Fibroblast of skin of back (primary cell): Measurements from ENCODE around the gene CFAP90.

Source experiments
- DNase-seq: peaks from one replicate; pipeline ENCODE4 v3.0.0-alpha.2; 2013

Gene CFAP90

DNA sequence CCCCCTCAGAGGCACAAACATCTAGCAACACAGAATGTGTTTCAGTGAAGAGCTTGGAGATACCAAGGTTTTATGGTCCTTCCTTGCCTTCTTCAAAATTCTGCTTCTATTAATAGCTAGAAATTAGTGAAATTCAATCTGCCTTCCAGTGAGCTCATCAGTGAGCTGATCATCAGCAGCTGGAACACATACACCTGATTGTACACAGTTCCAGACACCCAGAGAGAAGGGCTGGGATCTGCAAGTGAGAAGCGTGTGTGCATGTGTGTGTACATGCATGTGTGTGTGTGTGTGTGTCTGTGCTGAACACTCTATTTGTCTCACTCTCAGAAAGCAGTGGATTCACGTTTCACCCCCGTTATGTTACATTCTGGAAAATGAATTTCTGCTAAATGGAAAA lies 28.5 kb downstream of the CFAP90 start:
- DNase-seq = no peak

DNA sequence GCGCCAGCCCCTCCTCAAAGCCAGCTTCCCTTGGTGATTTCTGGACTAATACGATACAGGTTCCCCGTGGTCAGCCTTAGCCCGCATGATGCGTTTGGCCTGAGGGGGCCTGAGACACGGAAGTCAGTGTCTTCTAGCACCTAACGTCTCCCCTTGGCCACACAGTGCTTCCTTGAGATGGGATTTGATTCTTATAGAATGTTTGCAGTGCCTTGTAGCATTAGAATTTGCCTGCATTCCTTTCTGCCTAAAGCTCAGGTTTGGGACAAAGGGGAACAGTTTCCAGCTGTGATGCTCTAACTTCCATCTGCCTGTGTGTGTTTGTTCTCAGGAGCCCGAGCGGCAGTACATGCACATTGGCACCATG lies 34.4 kb downstream of the CFAP90 start:
- no peak for DNase-seq

DNA sequence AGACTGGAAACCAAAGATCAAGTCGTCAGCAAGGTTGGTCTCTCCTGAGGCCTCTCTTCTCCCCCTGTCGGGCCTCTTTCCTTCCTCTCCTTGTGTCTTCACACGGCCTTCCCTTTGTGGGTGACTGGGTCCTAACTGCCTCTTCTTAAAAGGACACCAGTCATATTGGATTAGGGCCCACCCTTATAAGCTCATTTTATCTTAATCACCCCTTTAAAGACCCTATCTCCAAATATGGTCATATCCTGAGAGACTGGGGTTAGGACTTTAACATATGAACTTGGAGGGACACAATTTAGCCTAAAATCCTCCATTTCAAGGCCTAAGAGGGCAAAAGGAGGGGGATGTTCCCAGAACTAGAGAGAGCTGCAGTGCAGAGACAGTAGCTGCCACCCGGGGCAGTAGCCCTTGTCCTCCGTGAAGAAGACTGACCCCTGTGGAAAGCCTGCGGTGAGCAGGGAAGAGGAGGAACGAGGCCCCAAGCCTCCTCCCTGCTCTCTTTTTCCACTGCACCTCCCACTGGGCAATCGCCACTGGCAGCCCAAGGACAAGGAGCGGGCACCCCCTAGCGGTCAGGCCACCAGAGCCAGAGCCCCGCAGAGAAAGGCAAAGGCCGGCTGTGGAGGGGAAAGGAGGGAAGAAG lies 34.9 kb downstream of the CFAP90 start:
- peak; percentile 59 for DNase-seq

DNA sequence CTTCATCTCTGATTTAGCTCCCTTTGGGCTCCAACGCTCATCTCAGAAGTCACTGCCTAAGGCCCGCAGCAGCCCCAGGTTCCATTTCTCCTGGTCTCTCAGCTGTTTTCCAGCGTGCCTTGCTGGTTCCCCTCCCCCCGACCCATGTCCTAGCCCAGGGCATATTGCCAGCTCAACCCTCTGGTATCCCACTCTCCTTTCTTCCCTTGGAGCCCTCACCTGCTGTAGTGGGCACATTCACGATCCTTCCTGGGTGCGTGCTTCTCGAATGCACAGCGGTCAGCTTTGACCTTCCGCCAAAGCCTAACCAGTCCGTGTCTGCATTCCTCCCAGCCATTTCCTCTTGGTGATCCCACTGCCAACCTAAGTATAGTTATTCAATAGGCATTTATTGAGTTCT lies 36.1 kb downstream of the CFAP90 start:
- no peak for DNase-seq

DNA sequence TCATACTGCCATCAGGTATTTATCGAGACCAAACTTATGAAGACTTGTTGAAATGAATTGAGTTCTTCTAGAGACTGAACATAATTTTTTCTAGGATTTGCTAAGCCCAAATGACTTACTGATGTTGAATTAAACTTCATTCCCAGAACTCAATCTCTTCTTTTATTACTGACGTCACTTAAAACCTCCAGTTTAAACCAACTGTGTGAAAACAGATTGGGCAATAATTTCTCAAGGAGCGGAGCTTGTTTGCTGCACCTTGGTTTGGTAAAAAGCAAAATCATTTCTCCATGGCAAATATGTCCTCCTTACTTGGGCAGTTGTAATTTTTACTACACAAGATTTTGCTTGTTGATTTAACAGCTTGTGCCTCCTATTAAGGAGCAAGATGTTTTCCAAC lies 37.4 kb downstream of the CFAP90 start:
- DNase-seq = no peak

DNA sequence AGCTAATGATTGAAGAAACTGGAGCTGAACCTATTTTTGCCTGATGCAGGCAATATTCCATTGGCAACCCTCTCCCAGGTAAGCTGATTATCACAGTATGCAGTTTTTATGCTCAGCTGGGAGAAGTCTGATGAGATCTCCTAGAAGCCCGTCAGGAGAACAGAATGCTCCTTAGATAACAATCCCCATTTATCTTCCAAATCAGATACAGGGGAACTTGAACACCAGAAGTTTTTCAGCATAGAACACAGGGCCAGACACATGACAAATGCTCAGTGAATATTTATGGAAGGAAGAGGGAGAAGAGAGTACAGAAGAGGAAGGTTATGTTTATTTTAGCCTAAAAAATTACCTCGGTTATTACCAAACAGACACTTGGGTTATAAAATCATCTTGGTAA lies 37.9 kb downstream of the CFAP90 start:
- DNase-seq = no peak

DNA sequence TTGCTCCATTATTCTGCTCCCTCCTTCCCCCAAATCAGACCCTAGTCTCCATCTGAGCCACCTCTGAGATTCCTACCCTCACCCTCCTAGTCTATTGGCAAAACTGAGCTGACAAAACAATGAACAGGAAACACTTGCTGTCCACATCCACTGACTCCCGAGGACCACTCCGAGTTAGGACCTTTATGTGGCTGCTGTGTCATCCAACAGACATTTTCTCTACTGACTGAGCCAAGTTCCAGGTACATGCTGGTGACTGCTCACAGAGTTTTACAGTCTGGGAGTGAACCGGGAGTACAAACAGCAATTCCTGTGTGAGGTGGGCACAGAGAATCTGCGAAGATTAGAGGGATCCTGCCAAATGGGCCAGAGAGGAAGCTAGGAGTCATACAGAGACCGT lies 39.2 kb downstream of the CFAP90 start:
- no peak for DNase-seq

DNA sequence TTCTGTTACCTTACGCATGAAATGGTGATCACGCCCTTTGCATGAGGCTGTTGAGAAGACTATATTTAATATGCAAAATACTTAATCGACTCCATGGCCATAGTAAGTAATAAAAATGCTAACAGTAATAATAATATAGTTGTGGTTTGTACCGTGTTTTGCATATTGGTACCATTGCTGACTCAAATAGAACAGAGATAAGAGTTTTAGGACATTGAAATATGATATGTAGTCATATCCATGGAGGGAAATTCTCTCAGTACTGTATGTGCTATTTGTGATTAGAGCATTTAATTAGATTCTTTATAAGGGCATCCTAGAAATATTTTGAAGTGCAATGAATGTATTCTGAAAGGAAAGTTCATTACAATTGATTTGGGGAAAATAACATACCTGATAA lies 41.9 kb downstream of the CFAP90 start:
- no peak for DNase-seq

DNA sequence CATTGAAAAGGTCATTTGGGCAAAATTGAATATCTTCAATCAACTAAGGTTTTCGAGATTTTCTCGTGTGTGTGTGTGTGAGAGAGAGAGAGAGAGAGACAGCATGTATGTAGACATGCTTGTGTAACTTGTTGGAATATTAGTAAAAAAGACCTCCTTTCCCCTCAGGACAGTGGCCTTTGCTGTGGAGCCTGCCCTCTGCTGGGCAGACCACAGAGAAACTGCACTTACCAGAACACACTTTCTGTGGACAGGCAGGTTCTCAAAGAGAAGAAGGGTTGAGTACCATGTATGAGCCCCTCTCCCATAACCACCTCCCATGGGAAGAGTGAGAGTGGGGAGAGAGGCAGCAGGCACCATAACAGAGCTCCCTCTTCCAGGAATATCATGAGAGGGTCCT lies 45.6 kb downstream of the CFAP90 start:
- no peak for DNase-seq

DNA sequence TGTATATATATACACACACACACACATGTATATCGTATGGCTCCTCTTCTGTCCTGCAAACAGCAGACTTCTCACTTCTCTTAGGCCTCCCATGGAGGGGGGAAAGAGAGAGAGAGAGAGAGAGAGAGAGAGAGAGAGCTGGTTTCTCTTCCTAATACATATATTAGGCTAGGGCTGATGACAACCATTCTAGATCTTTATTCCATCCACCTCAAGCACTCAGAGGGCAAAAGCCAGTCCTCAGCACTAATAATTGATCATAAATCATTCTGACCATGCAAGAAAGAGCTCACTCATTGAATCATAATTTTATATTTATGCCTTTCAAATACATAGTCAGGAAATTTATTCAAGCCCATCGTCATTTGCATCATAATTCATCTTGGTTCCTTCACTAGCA lies 47.0 kb downstream of the CFAP90 start:
- DNase-seq = no peak

DNA sequence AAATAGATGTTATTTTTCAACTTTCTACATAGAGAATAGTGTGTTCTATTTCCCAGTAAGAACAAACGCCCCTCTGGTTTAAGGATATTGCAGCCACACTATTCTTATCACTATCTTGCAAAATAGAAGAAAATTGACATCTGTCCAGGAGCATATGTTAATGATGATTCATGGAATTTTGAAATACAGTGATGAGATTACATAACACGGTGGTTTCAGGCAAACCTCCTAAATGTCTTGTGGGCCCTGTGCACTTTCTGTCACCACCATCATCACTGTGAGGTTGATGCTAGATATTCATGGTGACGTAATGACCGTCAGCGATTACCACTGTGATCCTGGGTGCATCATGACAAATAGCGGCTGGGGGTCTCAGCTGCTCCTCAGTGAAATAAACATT lies 48.1 kb downstream of the CFAP90 start:
- no peak for DNase-seq

DNA sequence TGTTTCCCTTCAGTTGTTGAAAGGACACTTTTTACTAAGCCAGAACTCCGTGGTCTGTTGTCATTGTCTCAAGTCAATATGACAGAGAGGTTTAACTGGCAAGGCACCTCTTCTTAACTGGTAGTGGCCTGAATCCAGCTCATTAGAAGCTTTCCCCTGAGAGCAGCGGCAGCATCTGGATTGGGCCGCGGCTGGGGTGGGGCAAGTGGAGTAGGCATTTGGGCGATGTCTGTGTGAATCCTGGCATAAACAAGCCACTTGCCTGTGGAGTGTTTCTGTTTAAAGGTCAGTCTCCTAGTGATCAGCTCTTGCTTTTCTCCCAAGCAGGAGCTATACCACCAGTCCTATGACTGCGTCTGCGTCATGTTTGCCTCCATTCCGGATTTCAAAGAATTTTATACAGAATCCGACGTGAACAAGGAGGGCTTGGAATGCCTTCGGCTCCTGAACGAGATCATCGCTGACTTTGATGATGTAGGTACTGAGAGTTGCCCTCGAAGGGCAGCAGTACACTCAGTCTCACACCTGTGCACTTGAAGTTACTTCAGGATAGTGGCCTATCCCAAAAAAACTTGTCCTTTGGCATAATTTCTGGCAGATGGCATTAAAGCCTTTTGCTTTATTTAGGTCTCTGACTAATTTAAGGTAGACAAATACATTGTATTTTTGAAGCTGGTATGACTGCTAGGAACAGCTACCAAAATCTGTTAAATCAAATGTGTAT lies 48.9 kb downstream of the CFAP90 start:
- DNase-seq = no peak

DNA sequence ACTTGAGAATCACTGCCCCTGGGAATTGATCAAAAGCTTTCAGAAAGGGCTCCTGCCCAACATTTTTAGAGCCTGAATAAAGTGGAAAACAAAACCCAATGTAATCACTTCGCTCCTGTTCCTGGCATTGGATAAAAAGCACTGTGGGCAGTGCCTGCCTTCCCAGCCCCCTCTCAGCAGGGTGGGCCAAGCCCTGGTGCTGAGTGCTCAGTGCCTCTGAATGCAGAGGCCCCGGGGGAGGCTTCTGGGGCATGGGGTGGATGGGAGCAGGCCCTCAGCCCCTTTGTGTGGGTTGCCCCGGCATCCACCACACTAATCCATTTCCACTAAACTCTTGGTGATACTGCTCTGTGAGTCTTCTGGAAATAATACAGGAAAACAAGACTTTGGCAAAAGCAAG lies 55.6 kb downstream of the CFAP90 start:
- DNase-seq = no peak

DNA sequence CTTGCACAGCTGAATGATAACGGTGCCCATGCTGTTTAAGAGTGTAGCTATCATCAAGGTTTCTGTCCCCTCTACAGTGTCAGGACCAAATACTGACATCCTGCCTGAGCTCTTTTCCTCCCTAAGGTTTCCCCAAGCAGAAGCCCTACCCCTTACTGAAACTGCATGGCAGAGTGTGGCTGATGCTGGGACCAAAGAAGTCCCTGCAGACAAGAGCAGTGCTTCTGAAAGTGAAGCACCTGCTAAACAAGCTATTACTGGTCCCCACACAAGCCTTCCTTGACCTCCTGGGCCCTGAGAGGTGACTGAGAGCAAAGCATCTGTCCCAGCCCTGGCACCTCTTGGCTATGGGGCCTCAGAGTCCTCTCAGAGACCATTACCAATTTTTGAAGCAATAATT lies 56.1 kb downstream of the CFAP90 start:
- no peak for DNase-seq

DNA sequence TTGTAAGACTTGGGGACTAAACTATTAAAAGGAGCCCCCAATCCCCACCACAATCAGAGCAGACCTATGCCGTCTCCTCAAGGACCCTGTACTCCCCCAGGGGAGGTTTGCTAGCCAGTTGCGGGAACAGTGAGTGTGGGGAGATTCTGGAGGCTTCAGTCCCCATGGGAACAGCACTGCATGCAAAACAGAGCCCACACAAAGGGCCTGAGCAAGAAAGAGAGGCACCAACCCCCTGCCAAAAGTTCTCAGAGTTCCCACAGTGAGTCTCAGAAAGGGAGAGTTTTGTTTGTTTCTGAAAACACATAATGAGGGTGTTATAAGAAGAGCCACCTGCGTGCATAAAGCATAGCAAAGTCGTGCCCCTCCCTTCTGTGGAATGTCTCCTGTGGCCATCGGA lies 56.6 kb downstream of the CFAP90 start:
- no peak for DNase-seq

DNA sequence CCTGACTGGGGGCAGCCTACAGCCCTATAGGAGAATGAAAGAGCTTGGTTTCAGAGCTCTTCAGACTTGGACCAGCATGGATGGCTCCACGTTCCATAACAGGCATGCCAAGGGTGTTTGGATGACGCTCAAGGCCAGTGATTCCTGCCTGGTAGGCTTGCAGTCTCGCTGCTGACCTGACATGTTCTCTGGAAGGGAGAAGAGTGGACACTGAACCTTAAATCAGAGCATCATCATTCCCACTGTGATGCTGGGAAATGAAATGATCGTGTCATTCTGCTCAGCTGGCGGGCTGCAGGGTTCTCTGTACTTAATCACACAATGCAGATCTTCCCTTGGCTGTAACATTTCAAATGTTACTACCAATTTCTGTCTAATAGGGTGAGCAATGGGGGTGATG lies 57.0 kb downstream of the CFAP90 start:
- no peak for DNase-seq

DNA sequence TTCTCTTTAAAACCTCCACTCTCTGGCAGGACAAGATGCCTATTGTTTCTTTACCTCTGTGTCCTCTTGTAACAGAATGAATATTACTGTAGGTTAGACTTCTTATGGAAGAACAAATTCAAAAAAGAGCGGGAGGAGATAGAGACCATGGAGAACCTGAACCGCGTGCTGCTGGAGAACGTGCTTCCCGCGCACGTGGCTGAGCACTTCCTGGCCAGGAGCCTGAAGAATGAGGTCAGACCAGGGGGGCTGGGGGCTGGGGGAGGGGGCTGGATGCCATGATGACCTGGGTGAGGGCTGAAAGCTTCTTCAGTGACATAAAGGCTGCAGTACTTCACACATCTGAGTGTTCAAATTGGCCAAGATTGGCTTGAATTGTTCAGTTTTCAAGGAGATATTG lies 61.4 kb downstream of the CFAP90 start:
- no peak for DNase-seq

DNA sequence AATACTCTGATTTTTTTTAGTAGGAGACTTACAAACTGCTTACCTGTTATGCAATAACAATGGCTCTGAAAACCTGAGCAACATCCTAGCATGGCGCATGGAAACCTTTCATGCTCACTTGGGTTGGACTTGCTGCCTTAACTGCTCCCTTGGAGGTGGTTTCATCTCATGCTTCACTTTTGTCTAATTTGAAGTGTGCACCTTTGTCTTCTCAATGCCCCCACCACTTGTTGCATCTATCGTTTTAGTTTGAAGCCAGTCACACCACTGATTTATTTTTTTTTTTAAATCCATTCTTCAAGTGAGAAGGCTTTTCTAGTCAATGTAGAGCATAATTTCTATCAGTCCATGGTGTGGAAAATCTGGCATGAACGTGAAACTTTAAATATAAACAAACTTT lies 63.2 kb downstream of the CFAP90 start:
- no peak for DNase-seq

DNA sequence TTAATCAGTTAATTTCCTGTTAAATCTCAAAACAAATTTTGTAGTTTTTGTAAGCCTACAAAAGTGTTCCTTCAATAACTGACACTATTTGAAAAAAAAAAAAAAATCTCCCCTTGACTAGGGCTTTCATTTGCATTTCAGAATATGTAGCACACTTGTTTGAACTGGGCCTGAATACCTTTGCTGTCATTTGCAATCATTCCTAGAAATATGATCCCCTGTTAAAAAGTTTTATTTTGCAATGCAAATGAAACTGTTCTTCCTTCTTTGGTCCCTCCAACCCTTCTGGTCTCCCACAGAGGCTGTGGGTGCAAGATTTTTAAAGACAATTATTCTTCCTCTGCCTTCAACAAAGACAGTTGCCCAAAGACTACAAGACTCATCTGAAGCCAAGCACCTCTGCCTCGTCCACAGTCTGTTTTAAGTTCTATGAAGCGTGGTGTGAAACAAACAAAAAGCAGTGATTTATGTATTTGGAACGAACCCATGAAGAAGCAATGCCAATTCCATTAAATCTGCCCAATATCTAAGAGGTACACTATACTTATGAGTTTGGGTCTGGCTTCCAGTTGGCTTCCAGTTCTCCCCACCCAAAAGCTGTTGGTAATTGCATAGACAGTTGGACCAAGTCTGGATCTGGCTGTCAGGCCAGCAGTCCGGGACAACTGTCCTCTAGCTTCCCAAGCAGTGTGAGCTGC lies 66.1 kb downstream of the CFAP90 start:
- no peak for DNase-seq

DNA sequence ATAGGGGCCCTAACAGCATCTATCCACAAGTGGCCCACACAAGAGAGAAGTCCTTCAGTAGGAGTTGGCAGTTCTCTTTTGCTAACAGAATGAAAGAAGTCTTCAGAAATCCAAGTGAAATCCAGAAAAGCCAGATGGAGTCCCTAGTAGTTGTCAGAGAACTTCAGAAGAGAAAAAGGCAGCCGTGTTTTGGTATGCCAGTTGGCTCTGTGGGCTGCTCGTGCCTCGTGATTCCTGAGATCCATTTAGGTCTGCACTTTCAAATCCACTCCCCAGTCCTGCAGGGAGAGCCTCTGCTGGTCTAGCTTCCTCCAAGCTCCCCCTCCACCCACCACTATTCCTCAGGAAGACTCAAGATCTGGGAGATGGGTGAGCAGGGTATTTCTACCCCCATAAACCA lies 69.0 kb downstream of the CFAP90 start:
- no peak for DNase-seq
